RWPE1 (cell line): ENCODE data around the gene ENOX1.

Source experiments
- CTCF ChIA-PET: fragments of 350-600 bp; sonication (Branson Sonifier 250); formaldehyde crosslinking; extraction: SDS; loops from one replicate; lab custom pipeline; 2021; lab: Yijun Ruan, JAX
- POLR2A ChIA-PET: fragments of 400-600 bp; formaldehyde crosslinking; extraction: SDS; loops from one replicate; lab custom pipeline; 2020; ENCODE audit warnings: antibody characterized with exemption; ENCODE audit not compliant: low non-redundant PET; lab: Yijun Ruan, JAX
- DNase-seq: peaks from one replicate; pipeline ENCODE4 v3.0.0; 2012; ENCODE audit warnings: low spot score
- H3K27ac ChIP-seq: fragments of 450-650 bp; 2 replicates; pipeline ENCODE4 v1.5.1; 2017
- CTCF ChIP-seq: fragments of 450-650 bp; conservative IDR thresholded peaks from 2 replicates; pipeline ENCODE4 v1.5.1; 2017; ENCODE audit warnings: low read depth, mild to moderate bottlenecking

The ENOX1 gene

GRCh38 chr13:43483930-43484329, 302.8 kb downstream of the ENOX1 start:
- TF ChIP-seq CTCF, result no peak
- CTCF ChIA-PET, result no interaction called here
- no peak for DNase-seq
- POLR2A ChIA-PET, result no interaction called here
- H3K27ac ChIP-seq, result no peak overlapping the region

- CTCF ChIA-PET, result no interaction called here
- no peak for TF ChIP-seq CTCF
- H3K27ac ChIP-seq, result no peak overlapping the region
- POLR2A ChIA-PET, result no interaction called here
- no peak for DNase-seq
Measured at GRCh38 chr13:43482641-43483040, 304.1 kb downstream of the ENOX1 start.

- CTCF ChIA-PET, result no interaction called here
- no peak overlapping the region for H3K27ac ChIP-seq
- no peak for DNase-seq
- TF ChIP-seq CTCF, result no peak
- POLR2A ChIA-PET, result no interaction called here
Measured at GRCh38 chr13:43482026-43482425, 304.7 kb downstream of the ENOX1 start.

- ChIA-PET POLR2A (no interaction called here), CTCF (no interaction called here)
- no peak for DNase-seq
- TF ChIP-seq CTCF, result no peak
- H3K27ac ChIP-seq, result no peak overlapping the region
Measured at GRCh38 chr13:43478902-43479301, 307.9 kb downstream of the ENOX1 start.

GRCh38 chr13:43478211-43478610, 308.6 kb downstream of the ENOX1 start:
- H3K27ac ChIP-seq, result no peak overlapping the region
- no peak for DNase-seq
- POLR2A ChIA-PET, result no interaction called here
- CTCF ChIA-PET, result interaction anchor here (0.5 to 0.6 kb wide), 2 partner anchors 75 to 200 kb away, joined by 3 read pairs; no protein-coding TSS in a partner anchor
- TF ChIP-seq CTCF, result no peak

GRCh38 chr13:43475140-43475539, 311.6 kb downstream of the ENOX1 start:
- ChIA-PET POLR2A (no interaction called here), CTCF (no interaction called here)
- H3K27ac ChIP-seq, result no peak overlapping the region
- DNase-seq, result no peak
- no peak for TF ChIP-seq CTCF

- TF ChIP-seq CTCF, result no peak
- no peak overlapping the region for H3K27ac ChIP-seq
- CTCF ChIA-PET, result no interaction called here
- POLR2A ChIA-PET, result no interaction called here
- no peak for DNase-seq
Measured at GRCh38 chr13:43473437-43473836, 313.3 kb downstream of the ENOX1 start.
